SK-N-SH (cell line): ENCODE measurements around the gene ANO6.

Experiments
- CTCF ChIP-seq: fragments of 200-600 bp; sonication (generic); IDR thresholded peaks from 2 replicates; pipeline ENCODE4 v1.6.1; 2017; ENCODE audit warnings: antibody characterized with exemption, mild to moderate bottlenecking, moderate library complexity
- GABPA ChIP-seq: IDR thresholded peaks from 2 replicates; pipeline ENCODE4 v1.4.0; 2012; ENCODE audit warnings: low read depth, mild to moderate bottlenecking
- GATA2 ChIP-seq: sonication (generic); formaldehyde crosslinking; IDR thresholded peaks from 2 replicates; pipeline ENCODE4 v1.5.0; 2020; ENCODE audit warnings: mild to moderate bottlenecking, missing genetic modification reagents
- NRF1 ChIP-seq: IDR thresholded peaks from 2 replicates; pipeline ENCODE4 v1.6.1; 2012; ENCODE audit warnings: low read depth, mild to moderate bottlenecking, low read length
- POLR2AphosphoS5 ChIP-seq: IDR thresholded peaks from 2 replicates; pipeline ENCODE4 v1.6.1; 2012; ENCODE audit warnings: low read depth, low read length
- RFX5 ChIP-seq: IDR thresholded peaks from 2 replicates; pipeline ENCODE4 v1.6.1; 2012; ENCODE audit warnings: mild to moderate bottlenecking, improper control_type of control experiment, low read length
- TCF12 ChIP-seq: IDR thresholded peaks from 2 replicates; pipeline ENCODE4 v1.4.0; 2012
- ZBTB33 ChIP-seq: IDR thresholded peaks from 2 replicates; pipeline ENCODE4 v1.4.0; 2012; ENCODE audit warnings: low read depth, borderline replicate concordance

- TF ChIP-seq CTCF (no peak), RFX5 (no peak), NRF1 (no peak), TCF12 (no peak), ZBTB33 (no peak), GABPA (no peak), POLR2AphosphoS5 (no peak), GATA2 (CRISPR knock-in tag) (no peak)
These were observed 216.8 kb downstream of the ANO6 start for GRCh38 chr12:45432710-45433109.
